Cardiac septum (tissue), 1 donor: Measurements from ENCODE around the gene SYNC. TPM values are rescaled to one million over a fixed set of nuclear protein-coding genes. Genes with fewer than 3 reads are reported as not detected.

Experiments
- DNase-seq: peaks from one replicate; pipeline ENCODE4 v3.0.0-alpha.2; 2020; ENCODE audit warnings: low spot score
- intact Hi-C: fragments of 100-400 bp; cut with DNase I; formaldehyde crosslinking; loops from one replicate; pipeline ENCODE4 v1.14.0; 2022
- long read RNA-seq: library from polyadenylated mRNA; unstranded; transcript quantifications from one replicate; pipeline ENCODE4 v2.0.0, GENCODE V29; 2021
- total RNA-seq: library from RNA; stranded (reverse); fragmentation: NEBNext Ultra II Directional; extraction: Animal tissue kit (Norgen Biotek cat#: 25700); gene quantifications from one replicate; pipeline ENCODE4 v1.2.1, GENCODE V29; 2021
- donor health status: DM: no; HTN: no; CAD: no.

The SYNC gene
- 18.2 TPM for total RNA-seq
- long read RNA-seq, transcript SYNC-202 (5 exons, 3,398 nt) = major isoform, 49 of 87 reads
- long read RNA-seq, partial matches to known transcripts = 2 of 87 reads
- long read RNA-seq, other reads (novel, unspliced or antisense) = 34 of 87 reads

GRCh38 chr1:32702599-32703478 is at the start of gene SYNC:
TSS of gene SYNC (minus strand) at chr1:32702770. CDS start at chr1:32702660, 110 bp downstream.
- DNase-seq = peak; percentile 82
- intact Hi-C loops = loop anchor here (2.0 kb wide), 1 partner anchor 52 kb away; the partner anchor contains the start of genes RBBP4 and ZBTB8OS

DNA sequence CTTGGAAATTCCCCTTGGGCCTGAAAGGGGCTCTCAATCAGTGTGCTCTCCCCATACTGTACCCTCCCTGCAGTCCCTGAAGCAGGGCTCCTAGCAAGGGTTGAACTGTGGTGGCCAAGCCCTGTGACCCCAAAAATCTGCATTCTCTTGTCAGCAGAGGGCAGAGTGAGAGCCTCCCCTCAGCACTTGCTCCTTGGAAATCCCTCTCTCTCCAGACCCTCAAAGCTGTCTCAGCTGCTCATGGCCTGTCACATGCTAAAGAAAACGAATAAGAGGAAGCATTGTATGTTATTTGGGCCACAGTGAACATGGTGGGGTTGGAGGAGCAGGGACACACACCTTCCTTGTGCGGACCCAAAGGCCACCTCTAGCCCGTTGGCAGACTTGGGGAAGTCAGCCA is 47.2 kb upstream of the SYNC start:
- intact Hi-C loops = no loop called here
- no peak for DNase-seq

DNA sequence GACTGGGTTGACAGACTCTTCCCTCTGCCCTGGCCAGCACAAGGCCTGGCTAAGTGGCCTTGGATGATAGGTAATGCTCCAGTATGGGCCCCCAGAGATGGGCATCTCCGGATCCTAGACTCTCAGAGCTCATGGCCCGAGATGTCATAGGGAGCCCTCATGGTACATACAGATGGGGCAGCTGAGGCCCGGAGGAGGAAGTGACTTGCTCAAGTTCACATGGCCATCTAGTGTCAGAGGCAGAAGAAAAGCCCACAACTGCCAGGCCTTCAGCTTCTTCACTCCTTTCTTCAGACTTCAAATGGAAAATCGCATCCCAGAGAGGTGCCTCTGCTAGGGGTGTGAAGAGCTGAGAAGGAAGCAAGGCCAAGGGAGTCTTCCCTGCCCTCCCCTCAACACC is 46.8 kb upstream of the SYNC start:
- intact Hi-C loops = no loop called here
- DNase-seq = no peak

DNA sequence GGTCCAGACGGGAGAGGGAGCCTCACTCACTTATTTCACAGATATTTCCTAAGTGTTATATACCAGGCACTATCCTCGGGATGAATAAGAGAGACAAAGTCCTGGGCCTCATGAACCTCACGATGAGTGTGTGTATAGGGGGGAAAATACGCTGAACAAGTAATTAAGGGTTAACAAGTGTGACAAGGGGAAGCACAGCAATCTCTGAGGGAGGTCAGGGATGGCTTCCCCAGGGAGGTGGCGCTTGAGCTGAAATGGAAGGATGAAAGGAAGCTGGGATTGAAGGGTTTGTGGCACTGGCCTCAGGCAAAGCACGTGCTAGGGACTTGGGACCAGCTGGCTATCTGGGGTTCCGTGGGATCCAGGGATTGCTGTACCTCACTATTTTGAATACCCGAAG is 46.4 kb upstream of the SYNC start:
- DNase-seq = no peak
- intact Hi-C loops = no loop called here

- intact Hi-C loops = no loop called here
Measured at GRCh38 chr1:32748348-32748747, 45.8 kb upstream of the SYNC start.

GRCh38 chr1:32746130-32746529 is 43.6 kb upstream of the SYNC start:
- no peak for DNase-seq
- intact Hi-C loops = no loop called here

More at GRCh38 chr1:32748348-32748747, 45.8 kb upstream of the SYNC start:
- no peak for DNase-seq

- no peak for DNase-seq
- intact Hi-C loops = no loop called here
Measured at GRCh38 chr1:32744071-32744425, 41.5 kb upstream of the SYNC start.

DNA sequence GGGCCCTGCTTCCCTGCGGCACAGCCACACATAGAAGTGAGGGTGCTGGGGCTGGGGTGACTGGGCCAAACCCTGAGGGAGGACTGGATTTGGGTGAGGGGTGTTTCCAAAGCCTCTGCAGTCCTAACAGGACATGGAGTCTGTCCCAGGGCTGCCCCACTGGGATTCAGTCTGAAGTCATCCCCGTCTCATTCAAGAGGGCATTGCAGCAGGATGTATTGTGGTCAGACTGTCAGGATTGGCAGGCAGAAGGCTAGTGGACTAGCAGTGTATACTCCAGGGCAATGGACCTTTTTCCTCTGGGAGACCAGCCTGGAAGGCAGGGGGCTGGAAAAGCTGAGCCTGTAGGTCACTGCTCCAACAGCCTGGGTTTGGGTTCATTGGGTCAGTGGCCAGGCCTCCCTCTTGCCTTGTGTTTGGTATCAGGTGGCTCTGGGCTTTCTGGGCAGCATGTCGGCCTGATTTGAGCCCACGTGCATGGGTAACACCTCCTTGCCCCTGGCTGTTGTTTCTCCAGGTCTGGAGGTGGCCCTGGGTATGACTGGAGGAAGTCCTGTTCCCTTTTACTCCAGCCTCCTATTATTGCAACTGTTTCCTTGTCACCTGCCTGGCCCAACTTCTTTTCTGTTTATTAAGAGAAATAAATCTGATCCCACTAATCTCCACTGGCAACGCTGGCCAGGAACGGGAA is 41.0 kb upstream of the SYNC start:
- DNase-seq = no peak
- intact Hi-C loops = no loop called here

- DNase-seq = no peak
- intact Hi-C loops = no loop called here
Measured at GRCh38 chr1:32742956-32743355, 40.4 kb upstream of the SYNC start.

DNA sequence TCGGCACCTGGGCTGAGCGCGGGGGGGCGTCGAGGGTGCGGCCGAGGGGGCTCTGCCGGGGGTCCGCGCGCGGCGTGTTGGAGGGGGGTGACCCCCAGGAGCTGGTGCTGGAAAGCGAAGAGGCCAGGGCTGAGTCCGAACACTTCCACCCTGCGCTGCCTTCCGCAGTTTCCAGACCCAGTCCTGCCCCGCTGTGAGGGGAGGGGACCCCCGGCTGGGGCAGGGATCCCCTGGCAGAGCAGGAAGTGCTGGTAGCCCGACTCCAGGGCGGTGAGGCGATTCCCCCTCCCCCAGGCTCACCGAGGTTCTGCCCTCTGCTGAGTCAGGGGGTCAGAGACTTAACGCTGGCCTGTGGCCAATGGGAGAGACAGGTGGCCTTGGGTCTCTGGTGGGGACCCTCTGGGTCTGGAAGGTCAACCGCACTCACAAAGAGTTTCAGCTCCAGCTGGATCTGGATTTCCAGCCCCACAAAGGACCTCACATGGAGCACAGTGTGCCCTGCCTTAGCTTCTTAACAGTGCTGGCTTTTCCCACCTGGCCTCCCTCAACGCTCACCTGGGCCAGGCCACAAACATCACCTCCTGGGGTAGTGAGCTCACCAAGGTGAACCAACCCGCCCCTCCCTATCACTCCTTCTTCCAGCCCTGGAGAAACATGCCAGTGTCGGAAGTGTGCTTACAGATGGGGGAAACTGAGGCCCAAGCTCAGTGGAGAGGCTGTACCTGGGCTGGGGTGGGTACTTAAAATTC is 39.8 kb upstream of the SYNC start:
- no peak for DNase-seq
- intact Hi-C loops = no loop called here

DNA sequence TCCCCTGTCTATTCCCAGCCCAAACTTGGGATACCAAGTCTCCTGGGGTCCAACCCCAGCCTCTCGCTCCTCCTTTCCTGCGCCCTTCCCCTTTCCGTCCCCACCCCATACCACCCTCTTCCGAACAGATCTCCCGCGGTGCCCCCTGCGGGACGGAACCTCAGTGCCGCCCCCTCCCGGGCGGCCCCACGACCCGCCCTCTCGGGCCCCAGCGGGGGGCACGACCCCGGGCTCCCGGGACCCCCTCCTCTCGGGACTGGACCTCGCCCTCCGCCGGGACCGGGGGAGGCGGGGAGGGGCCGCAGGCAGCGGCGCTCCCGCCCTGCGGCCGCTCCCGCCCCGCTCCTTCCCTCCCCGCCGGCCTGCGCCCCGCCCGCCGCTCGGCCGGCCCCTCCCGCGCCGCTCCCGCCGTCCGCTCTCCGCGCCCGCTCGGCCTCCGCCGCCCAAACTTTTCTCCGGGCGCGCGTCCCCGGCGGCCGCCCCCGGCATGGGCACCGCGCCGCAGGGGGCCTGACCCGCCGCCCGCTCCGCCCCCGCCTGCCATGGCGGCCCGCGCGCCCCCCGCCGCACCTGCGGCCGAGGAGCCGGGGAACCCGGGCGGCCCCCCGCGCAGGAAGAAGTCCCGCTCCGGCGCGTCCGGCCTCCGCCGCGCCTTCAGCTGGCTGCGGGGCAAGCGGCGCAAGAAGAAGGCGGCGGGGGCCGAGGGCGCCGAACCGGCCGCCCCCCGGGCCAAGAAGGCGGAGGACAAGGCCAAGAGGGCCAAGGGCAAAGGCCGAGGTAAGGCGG is 39.0 kb upstream of the SYNC start:
- no peak for DNase-seq
- intact Hi-C loops = no loop called here

GRCh38 chr1:32741059-32741412 is 38.5 kb upstream of the SYNC start:
- intact Hi-C loops = no loop called here
- no peak for DNase-seq

GRCh38 chr1:32736812-32737791 is 34.5 kb upstream of the SYNC start:
- DNase-seq = no peak
- intact Hi-C loops = no loop called here

DNA sequence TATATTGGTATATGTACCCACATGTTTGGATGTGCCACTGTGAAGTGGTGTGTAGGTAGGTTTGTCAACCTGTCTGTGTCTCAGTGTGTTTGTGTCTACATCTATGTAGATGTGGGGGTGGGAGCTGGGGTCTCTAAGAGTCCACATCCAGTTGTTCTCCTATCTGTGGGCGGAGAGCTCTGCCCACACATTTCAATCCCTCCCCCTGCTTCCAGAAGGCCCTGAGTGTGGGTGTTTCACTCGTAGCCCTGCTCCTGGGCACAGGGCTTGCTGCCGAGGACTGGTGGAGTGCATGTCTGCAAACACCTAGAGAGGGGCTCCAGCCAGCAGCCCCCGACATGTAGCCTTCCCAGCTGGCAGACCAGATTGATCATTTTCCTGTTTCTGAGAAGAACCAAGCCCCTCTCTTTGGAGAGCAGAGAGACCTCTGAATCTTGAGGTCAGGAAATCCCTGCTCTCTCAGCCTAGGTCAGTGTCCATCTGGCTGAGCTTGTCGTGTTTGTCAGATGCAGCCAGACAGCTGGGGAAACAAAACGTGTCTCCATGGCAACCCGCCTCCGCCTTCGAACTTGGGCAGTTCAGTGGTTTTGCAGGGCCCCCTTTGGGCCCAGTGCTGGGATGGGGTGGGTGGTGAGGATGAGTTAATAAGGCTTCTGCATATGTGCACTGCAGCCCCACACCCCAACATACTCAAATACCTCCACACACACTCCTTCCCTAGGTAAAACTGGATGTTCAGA is 31.2 kb upstream of the SYNC start:
- no peak for DNase-seq
- intact Hi-C loops = no loop called here

DNA sequence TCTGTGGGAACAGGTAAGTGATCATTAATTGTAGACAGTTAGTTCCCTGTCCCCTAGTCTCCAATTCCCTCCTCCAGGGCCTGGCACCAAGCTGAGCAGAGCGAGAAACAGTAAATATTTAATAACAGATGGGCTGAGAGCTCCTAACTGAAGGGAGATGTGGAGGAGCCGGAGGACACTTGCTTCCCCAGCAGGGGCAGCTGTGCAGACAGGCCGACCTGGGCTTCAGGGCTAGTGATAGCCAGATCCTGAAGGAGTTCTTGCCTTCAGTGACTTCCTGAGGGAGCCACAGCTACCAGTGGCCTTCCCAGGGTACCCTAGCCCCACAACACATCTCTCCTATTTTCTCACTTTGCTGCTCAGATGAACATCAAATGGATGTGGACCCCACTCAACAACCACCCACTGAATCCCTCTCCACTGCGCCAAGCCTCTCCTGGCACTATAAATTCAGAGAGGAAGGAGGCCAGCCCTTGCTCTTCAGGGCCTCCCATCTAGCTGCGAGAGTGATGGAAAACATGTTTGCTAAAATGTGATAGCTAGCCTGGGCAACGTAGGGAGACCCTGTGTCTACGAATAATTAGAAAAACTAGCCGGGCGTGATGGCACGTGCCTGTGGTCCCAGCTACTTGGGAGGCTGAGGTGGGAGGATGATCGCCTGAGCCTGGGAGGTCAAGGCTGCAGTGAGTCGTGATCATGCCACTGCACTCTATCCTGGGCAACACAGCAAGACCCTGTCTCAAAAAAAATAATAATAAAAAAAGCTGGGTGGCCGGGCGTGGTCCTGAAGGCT is 26.9 kb upstream of the SYNC start:
- intact Hi-C loops = no loop called here
- DNase-seq = no peak

DNA sequence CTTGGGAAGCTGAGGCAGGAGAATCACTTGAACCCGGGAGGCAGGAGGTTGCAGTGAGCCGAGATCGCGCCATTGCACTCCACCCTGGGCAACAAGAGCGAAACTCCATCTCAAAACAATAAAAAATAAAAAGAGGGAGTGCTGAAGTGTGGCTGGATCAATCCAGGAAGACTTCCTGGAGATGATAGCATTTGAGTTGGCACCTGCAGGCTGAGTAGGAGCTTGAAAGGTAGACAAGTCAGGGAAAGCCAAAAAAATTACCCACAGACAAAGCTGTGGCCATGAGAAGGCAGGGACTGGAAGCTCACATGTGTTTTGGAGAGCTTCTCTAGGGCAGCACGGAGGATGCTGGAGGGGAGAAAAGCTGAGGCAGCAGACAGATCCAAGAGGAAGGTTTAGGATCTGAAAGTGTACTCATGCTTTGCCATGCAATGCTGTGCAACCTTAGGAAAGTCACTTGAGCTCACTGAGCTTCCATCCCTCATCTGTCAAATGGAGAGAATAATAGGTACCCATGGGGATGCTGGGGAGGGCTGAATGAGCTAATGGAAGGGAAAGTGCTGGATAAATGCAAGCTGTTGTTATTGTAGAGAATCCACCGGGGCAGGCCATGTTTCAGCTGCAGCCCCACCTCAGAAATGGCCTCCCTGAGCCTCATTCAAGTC is 26.0 kb upstream of the SYNC start:
- DNase-seq = no peak
- intact Hi-C loops = no loop called here
